Activated gamma-delta T cell treated with anti-CD3 and anti-CD28 coated beads, Interleukin-2, amount 50 U/mL, for 16 hours (primary cell): ENCODE data around the gene DRD4.
"Not testable (repeated sequence)": the region's sequence is repeated elsewhere in the genome, so short reads cannot be mapped to it uniquely, and the experiment has no call there.

ENCODE experiments used
- DNase-seq: peaks from one replicate; pipeline ENCODE4 v3.0.0-alpha.2; 2020; ENCODE audit warnings: low read depth

The DRD4 gene

DNA sequence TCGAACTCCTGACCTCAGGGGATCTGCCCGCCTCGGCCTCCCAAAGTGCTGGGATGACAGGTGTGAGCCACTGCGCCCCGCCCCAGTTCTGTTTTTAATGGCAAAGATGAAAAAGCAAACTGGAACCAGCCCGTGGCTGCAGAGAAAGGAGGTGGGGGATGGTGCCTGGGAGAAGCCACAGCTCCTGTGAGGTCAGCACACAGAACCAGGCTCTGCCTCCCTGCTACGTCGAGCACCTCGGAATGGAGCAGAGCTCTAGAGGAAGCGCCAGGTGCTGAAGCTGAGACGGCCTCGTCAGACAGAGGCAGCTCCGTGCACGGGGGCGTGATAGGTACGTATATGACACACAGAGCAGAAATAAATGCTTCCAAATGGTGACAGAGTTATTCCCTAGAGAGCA, 8.5 kb downstream of the DRD4 start:
- DNase-seq, result no peak

DNA sequence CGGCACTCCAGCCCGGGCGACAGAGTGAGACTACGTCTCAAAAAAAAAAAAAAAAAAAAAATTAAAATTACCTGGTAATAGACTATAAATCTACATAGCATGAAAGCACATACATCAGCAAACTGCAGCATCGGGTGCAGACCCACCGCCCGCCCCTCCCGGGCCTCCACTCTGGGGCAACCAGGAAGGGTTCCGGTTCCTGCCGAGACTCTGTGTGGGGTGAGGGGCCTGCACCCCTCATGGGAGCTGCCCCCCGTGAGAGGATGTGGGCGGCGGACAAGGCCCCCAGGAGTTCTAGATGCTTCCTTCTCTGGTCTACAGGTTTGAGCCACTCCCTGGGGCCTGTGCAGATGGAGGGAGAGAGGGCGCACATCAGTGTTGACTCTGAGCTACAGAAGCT, 9.1 kb downstream of the DRD4 start:
- no peak for DNase-seq

DNA sequence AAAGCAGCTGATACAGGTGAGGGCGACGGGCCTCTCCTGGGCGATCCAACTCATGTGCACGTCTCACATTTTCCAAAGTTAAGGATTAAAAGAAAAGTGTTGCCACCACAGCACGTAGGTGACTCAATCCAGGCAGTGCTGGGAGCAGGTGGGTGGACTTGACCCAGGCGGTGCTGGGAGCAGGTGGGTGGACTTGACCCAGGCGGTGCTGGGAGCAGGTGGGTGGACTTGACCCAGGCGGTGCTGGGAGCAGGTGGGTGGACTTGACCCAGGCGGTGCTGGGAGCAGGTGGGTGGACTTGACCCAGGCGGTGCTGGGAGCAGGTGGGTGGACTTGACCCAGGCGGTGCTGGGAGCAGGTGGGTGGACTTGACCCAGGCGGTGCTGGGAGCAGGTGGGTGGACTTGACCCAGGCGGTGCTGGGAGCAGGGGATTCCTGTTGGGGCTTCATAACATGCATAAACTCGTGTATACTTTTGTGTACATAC, 10.6 kb downstream of the DRD4 start:
- not testable (repeated sequence) for DNase-seq

DNA sequence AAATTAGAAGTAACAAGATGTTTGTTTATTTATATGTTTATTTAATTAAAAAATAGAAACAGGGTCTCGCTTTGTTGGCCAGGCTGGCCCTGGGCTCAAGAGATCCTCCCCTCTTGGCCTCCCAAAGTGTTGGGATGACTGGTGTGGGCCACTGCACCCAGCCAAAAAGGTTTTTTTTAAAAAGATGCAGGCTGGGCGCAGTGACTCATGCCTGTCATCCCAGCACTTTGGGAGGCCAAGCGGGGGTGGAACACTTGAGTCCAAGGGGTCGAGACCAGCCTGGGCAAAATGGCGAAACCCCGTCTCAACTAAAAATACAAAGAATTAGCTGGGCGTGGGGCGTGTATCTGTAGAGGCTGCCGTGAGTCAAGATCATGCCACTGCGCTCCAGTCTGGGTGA, 13.4 kb downstream of the DRD4 start:
- no peak for DNase-seq

DNA sequence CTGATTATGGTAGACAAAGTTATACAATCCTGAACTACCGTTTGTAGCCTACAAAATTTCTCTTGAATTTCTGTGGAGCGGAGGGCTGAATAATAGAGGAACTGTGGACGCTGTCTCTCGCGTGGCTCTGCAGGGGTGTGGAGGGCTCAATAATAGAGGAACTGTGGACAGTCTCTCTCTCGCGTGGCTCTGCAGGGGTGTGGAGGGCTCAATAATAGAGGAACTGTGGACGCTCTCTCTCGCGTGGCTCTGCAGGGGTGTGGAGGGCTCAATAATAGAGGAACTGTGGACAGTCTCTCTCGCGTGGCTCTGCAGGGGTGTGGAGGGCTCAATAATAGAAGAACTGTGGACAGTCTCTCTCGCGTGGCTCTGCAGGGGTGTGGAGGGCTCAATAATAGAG, 16.1 kb downstream of the DRD4 start:
- DNase-seq, result not testable (repeated sequence)

DNA sequence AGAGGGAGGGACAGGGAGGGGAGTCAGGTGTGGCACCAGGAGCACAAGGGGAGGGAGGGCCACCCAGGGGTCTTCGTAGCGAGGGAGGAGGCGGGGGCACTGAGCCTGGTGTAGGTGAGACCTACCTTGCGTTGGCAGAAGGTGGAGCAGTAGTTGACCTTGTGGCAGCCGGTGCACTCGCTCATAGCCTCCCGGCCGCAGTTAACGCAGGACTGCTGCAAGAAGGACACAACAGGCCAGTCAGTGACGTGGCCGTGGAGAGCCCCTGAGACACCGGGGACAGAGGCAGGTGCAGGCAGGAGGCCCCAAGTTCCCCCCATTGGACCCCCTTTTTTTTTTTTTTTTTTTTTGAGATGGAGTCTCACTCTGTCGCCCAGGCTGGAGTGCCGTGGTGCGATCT, 16.8 kb downstream of the DRD4 start:
- DNase-seq, result no peak

DNA sequence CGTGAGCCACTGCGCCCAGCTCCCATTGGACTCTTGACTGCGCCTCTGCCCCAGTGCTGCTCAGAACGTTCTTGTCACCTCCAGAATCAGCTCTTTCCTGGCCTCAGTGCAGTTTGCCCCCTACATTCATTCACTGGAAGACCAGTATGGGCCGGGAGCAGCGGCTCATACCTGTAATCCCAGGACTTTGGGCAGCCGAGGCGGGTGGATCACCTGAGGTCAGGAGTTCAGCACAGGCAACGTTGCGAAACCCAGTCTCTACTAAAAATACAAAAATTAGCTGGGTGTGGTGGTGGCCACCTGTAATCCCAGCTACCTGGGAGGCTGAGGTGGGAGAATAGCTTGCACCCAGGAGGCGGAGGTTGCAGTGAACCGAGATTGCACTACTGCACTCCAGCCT, 17.4 kb downstream of the DRD4 start:
- DNase-seq, result not testable (repeated sequence)

DNA sequence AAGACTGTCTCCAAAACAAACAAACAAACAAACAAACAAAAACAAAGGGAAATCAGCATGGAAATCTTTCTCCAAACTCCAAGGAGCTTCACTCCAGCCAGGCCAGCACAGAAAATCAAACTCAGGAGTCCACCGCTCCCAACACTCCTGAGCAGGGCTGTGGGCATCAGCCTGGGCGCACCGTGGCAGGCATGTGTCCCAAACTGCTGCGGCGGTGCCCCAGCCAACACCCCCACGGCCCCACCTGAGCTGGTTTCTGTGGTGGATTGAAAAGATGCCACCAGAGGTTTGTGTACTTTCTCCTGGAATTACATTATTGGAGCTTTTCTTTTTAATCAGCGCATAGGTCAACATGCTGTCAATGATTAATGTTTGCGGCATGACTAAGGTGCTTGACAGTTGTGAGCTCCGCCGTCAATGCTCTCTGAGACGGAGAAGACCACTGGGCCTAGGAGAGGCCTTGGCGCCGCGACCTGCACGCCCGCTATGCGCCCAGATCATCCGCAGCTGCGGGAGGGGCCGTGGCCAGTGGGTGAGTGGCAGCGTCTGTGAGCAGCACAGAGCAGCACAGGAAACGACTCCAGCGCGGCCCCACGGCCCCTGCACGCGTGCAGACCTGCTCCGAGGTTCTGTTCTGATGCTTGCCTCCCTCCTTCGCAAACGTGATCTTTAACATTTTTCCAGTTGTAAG, 18.1 kb downstream of the DRD4 start:
- DNase-seq, result no peak

DNA sequence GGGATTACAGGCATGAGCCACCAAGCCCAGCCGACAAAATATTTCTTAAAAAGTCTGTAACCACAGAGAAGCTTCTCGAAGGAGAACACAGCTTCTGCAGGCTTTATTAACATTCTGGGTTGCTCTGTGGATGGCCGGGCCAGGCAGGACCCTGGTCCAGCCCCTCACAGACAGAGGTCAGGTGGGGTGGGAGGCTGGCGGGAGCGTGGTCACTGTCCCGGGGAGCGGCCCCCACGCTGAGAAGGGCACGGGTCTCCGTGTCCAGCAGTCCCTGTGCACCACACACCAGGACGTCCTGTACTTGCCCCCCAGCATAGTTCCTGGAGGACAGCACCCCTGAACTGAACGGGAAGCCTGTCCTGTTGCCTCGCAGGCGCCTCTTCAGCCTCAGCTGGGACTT, 19.4 kb downstream of the DRD4 start:
- DNase-seq, result no peak

DNA sequence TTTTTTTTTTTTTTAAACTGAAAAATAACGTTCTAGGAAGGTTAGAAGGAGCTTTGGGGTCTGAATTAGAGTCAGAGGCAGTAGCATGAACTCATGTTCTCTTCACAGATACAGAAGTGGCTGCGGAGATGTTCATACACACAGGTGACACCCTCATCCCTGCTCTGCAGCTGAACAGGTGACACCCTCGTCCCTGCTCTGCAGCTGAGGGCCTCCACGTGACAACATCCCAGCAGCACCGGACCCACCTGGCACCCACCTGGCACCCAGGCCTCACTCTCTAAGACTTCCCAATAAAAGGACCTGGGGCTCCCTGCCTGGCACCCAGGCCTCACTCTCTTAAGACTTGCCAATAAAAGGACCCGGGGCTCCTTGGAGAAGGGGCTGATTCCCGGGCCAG, 19.8 kb downstream of the DRD4 start:
- no peak for DNase-seq

DNA sequence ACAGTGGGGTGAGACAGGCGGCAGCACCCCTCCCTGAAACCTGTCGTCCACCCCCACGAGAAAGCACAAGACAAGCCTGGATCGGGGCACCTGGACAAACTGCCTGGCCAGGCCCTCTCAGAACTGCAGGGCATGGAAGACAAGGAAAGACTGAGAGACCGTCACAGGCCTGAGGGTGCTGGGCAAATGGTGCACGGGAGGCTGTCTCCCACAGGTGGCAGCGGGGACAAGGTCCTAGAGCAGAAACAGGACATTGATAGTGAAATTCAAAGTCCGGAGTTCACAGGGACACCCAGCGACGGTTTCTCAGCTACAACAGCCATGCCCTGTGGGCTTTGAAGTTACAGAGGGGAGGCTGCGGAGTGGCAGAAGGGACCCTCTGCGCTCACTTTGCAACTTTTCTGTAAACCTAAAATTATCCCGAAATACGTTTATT, 20.6 kb downstream of the DRD4 start:
- no peak for DNase-seq

DNA sequence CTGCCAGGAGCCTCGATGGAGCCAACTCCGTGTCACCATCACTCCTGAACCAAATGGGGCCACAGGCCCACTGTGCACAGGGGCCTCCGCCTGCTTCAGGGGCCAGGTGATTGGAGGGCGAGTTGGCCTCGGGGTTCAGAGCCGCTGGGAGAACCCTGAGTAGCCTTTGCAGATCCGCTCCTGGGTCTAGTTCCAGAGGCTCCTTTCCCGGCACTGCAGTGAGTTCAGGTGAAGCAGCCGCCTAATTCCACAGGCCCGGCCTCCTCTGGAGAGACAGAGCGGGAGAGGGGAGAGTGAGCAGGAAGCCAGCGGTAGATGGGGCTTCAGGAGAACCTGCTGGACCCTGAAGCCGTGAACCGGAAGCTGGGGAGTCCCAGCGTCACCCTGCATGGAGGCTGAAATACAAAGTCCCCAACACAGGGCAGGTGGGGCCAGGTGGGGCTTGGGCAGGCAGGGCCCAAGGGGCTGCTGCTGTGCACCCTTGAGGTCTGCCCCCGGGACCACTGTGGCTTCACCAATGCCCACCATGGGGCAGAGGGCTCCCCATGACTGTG, 22.5 kb downstream of the DRD4 start:
- no peak for DNase-seq

DNA sequence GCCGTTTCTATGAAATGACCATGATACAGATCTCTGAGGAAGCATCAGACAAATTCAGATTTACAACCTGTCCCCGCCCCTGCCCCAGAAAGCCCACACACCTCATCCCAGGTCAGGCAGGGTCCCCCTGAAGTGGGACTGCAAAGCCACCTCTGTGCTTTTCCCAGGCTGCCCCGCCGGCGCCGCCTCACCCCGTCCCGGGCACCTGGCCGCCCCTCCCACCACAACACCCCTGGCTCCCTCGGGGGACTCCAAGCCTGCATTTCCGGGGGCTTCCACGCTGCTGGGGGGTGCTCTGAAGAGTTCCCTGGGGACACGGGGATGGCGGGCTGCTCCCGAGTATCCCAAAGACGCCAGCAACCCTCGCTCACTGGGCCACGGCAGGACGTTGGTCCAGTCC, 23.2 kb downstream of the DRD4 start:
- no peak for DNase-seq

DNA sequence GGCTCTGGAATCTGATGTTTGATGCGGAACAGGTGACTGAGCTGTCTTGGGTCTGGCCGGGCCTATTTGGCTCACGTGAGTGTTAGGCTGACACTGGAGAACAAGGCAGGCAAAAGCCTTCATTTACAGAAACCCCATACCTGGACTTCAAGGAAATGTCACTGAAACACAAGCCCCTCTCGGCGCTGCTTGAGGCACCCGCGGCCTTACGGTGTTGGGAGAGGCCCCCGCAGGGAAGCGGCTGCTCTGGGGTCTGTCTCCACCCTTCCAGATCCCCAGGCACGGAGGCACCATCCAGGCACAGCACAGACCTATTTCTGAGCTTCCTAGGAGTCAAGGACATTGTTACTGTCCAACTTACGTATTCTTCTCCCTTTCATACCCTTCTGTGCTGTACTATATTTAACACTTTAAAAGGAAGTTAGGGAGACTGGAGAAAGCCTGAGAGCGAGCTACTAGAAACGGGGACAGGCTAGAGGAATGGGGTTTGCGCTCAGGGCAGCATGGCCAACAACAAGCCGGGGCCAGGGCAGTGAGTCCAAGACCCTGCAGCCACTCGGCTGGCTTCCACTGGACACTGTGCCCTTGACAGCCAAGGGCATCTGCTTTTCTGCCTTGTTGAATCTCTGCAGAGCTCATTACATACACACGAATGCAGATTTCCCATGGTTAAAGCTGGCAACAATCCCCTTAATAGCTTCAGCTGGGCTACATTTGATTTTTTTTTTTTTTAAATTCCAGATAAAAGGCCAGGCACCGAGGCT, 23.8 kb downstream of the DRD4 start:
- DNase-seq, result no peak

DNA sequence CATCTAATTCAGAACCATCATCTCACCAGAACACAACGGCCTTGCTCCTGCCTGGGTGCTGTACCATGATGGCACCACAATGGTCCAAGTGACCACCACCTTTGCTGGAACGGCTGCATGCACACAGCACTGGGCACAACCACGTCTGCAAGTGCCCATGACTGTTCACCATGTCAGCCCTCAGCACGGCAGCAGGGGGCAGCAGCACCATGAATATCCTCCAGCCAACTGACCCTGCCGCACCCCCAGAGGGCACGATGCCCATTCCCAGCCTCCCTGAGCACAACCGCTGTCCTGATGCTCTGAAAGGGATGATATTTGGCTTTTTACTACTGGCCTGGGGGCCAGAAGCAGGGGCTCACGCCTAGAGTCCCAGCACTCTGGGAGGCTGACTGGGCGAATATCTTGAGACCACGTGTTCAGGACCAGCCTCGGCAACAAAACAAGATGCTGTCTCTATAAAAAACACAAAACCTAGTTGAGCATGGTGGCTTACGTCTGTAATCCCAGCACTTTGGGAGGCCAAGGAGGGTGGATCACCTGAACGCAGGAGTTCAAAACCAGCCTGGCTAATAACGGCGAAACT, 25.7 kb downstream of the DRD4 start:
- no peak for DNase-seq

DNA sequence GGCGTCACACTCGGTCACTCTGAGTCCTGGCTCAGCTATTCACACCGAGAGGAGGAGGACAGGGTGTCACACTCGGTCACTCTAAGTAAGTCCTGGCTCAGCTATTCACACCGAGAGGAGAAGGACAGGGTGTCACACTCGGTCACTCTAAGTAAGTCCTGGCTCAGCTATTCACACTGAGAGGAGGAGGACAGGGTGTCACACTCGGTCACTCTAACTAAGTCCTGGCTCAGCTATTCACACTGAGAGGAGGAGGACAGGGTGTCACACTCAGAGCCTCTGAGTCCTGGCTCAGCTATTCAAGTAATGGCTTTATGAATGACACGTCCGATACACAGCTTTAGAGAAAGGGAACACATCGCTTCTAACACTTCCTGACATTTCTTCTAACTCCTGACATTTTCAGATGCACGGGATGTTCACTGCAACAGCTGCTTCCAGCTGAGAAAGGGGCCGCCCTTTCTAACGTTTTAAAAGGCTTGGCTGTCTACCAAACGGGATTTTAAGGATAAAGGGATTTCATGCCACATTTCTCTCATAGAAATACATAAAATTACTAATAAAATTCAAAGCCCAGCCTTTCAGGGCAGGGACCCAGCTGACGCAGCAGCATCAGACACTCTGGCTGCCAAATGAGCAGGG, 28.1 kb downstream of the DRD4 start:
- DNase-seq, result no peak

DNA sequence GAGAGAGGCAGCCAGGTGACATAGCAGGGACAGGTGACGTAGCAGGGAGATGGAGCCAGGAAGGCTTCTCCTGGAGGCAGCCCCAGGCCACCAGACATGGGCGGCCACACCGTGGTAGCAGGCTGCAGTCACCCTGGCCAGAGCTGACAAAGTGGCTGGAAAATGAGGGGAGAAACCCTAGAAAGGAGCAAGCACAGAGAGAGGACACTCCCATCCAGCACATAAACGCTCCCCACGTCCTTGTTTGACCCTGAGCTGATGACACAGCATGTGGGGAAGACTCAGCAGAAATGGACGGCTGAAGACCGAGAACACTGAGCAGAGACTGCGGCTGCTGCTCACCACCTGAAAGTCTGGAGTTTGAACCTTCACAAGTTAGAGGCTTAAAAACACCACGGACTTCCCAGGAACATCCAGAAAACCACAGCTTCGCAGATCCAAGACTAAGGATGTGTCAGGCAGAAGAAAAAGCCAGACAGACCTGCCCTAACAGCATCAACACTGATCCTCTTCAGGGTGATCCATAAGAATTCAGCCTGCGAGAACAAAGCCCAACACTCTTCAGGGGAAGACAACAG, 28.7 kb downstream of the DRD4 start:
- no peak for DNase-seq

DNA sequence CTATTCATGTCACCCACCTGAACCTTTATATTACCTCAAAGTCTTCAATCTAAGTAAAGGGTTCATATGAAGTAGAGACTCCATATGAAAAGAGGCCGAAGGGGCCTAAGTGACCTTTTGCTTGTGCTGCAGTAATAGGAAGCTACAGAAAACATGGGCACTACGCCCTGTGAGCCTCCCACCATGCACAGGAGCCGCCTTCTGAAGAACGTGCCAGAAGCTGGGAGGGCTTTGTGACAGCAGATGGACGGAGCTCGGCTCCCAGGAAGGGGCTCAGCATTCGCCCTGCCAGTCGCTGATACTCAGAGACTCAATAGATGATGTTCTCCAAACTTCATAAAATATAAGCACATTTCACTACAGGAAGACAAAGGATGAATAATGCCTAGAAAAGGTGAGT, 36.8 kb downstream of the DRD4 start:
- no peak for DNase-seq

DNA sequence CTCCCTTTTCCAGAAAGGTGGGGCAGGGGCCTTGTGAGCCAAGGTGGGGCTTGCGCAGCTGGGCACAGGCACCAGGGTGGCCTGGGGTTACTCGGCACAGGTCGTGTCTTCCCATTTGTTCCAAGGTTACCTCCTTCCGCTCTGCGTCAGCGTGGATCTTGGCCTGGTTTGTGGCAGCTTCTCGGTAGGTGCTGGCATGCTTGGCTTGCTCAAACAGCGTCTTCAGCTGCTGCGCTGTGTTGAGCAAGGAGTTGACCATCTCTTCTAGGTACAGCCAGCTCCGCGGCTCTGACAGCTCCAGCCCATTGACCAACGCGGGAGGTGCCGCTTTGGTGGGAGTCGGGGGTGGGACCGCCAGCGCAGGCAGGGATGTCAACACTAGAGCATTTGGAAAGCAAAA, 37.3 kb downstream of the DRD4 start:
- no peak for DNase-seq

DNA sequence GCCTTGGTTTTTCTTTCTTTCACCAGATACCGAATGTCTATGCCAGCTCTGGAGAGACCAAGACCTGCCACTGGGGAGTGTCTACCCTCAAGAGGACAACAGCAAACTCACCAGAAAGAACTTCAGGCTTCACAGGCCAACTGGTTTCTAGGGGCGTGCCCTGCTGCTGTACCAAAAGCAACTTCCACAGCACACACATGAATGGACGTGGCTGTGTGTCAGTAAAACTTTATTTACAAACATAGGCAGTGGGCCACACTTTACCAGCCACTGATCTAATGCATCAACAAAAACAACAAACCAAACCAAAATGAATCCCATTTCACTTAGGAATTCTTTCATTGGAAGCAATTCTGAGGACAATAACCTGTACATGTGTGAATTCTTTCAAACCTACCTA, 41.2 kb downstream of the DRD4 start:
- no peak for DNase-seq

DNA sequence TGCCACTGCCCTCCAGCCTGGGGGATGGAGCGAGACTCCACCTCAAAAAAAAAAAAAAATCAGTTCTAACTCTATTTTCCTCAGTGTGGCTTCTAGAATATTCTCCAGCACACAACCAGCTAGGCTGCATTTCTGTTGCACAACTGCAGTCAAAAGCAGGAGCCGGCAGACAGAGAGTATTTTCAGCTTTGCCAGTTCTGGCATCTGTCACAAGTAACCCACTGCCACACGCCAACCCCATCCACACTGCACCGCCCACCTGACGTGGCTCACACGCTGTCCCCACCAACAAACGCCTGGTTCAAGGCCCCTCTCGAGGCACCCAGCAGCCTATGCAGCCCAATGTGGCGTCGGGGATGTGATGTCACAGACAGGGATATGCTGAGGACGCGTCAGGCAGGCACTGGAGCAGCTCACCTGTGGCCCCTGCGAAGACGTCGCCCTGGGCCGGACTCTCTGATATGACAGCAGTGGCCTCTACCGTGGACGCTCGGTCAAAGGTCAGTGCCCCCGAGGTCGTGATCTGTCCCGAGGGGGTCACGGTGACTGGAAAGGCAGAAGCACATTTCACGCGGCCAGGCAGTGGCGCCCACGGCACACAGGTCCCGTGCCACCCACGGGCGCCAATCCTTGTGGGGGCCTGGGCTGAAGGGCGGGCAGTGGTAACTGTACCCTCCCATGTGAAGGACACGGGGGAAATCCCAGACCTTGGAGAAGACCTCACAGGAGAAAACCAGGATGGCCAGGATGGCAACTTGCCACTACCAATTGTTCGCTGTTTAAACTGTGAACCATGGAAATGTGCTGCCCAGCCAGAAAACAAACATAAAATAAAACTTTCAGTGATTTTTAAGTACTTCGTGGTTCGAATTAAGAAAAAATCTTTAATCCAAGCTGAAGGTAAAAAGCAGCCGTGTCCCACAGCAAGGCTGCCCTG, 42.5 kb downstream of the DRD4 start:
- no peak for DNase-seq
